ENCODE results near the gene UTP14C.
"Not testable (repeated sequence)": the region's sequence is repeated elsewhere in the genome, so short reads cannot be mapped to it uniquely, and the experiment has no call there.

The UTP14C gene

GRCh38 chr13:52004511-52005170 lies 19.9 kb upstream of the UTP14C start:
- DNase-seq: no peak

GRCh38 chr13:52005841-52006522 lies 18.5 kb upstream of the UTP14C start:
- DNase-seq: no peak

- no peak for DNase-seq
Measured at GRCh38 chr13:52006523-52007245, 17.8 kb upstream of the UTP14C start.

GRCh38 chr13:52009946-52010345 lies 14.5 kb upstream of the UTP14C start:
- no peak for DNase-seq

GRCh38 chr13:52010890-52011631 lies 13.4 kb upstream of the UTP14C start, which contains the start of gene ATP7B:
Gene ATP7B (minus strand): TSS chr13:52011450. CDS start chr13:52011337, 113 bp downstream.
- no peak for DNase-seq

GRCh38 chr13:52011632-52012511 lies 12.6 kb upstream of the UTP14C start, which contains the start of gene ALG11:
Gene ALG11 (plus strand): TSS chr13:52012398. CDS start chr13:52012419, 21 bp downstream.
- peak; percentile 98 for DNase-seq

- no peak for DNase-seq
Measured at GRCh38 chr13:52012512-52012836, 12.0 kb upstream of the UTP14C start.

- DNase-seq: no peak
Measured at GRCh38 chr13:52016296-52016695, 8.2 kb upstream of the UTP14C start.

- DNase-seq: no peak
Measured at GRCh38 chr13:52020191-52020590, 4.3 kb upstream of the UTP14C start.

GRCh38 chr13:52022356-52022755 lies 2.1 kb upstream of the UTP14C start:
- DNase-seq: no peak

GRCh38 chr13:52025475-52026245 lies 1.2 kb downstream of the UTP14C start:
- DNase-seq: no peak

GRCh38 chr13:52026246-52026626 lies 1.7 kb downstream of the UTP14C start:
- DNase-seq: no peak

GRCh38 chr13:52027832-52028231 lies 3.3 kb downstream of the UTP14C start:
- no peak for DNase-seq

- peak; percentile 37 for DNase-seq
Measured at GRCh38 chr13:52029569-52029968, 5.1 kb downstream of the UTP14C start.

- not testable (repeated sequence) for DNase-seq
Measured at GRCh38 chr13:52030401-52030800, 5.9 kb downstream of the UTP14C start.

- no peak for DNase-seq
Measured at GRCh38 chr13:52033039-52033438, 8.5 kb downstream of the UTP14C start.

GRCh38 chr13:52034616-52035226 lies 10.2 kb downstream of the UTP14C start:
- DNase-seq: no peak

GRCh38 chr13:52036037-52036436 lies 11.5 kb downstream of the UTP14C start:
- DNase-seq: no peak

- no peak for DNase-seq
Measured at GRCh38 chr13:52043675-52044074, 19.2 kb downstream of the UTP14C start.

GRCh38 chr13:52047463-52047862 lies 23.0 kb downstream of the UTP14C start:
- no peak for DNase-seq

- DNase-seq: no peak
Measured at GRCh38 chr13:52048516-52048915, 24.0 kb downstream of the UTP14C start.

Data from COR-L47 (cell line).